ENCODE data around the gene TKFC. TPM values are rescaled to one million over a fixed set of nuclear protein-coding genes. Genes with fewer than 3 reads are reported as not detected.
A peak's percentile ranks its signal among the peaks of the same experiment; 100 is the strongest.

Gene TKFC
- total RNA-seq, 4 donors from 2014 or later, result 38.6 to 55.3 (median 47.8) TPM

DNA sequence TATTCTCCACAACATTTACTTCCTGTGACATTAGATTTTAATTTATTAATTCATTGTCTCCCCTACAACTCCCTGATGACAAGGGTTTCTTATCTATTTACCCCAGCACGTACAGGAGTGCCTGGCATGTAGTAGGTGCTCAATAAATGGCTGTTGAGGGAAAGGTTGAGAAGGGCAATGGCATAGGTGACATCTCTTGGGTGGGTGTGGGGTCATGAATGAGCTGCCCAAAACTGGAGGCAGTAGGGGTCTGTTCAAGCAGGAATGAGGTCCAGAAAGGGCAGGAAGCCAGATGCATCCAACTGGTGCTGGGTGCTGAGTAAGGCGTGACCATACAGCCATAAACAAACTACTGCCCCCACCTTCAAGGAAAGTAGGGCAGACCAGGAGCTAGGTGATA is 40.7 kb upstream of the TKFC start:
- no peak for TF ChIP-seq EP300 (IDR thresholded peaks at IDR 0.05)
- TF ChIP-seq POLR2AphosphoS5 (IDR thresholded peaks at IDR 0.05), result no peak
- no peak for DNase-seq (ENCODE audit: low spot score in 2 of 2)
- 97% methylated on average over 2 of the region's 2 CpGs for WGBS

DNA sequence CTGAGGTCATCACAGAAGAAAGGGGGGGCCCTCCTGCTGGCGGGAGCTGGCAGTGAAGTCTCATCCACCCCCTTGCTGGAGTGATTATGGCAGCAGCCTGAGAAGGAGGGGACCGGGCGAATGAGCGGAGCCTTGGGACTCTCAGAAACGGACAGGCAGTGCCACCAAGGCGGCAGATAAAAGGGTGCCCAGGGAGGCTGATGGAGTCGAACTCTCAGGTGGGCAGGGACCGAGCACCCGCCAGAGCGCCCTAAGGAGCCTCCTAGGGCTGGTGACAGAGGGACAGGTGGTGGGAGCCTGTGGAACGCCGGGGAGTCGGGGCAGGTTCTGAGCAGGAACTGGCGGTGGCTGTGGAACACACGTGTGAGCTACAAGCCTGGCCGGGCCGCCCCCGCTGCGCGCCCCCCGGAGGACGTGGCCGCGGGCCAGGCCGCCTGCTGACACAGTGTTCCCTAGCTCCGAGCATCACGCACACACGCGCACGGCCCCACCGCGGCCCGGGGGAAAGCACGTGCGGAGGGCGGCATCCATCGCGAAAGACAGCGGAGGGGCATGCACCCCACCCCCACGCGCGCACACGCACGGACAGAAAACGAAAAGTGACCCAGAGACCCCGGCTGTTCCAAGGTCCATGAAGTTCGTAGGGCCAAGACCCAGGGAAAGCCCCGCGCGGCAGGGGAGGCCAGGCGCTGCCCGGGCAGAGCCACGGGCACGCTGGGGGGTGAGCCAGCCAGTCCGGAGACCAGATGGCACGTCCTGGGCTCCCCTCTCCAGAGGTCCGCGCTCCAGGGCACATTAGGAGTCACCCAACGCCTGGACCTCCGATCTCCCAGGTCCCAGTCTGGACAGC is 38.9 kb upstream of the TKFC start:
- H3K4me1 ChIP-seq, result peaks cover 34% of the 10 kb centered on the region
- H3K27ac ChIP-seq, result no peak overlapping the region
- H3K9me3 ChIP-seq, result no peaks in the 10 kb centered on the region
- H3K27me3 ChIP-seq, result peaks cover 7% of the 10 kb centered on the region
- WGBS, result 2% methylated on average over 37 of the region's 60 CpGs
- peaks cover 2% of the 10 kb centered on the region for H3K36me3 ChIP-seq
- TF ChIP-seq EP300 (IDR thresholded peaks at IDR 0.05) (no peak), POLR2AphosphoS5 (IDR thresholded peaks at IDR 0.05) (no peak), CTCF (IDR thresholded peaks at IDR 0.05) (no peak), POLR2A (IDR thresholded peaks at IDR 0.05) (no peak)
- peak overlapping the region; percentile 76 for H3K4me3 ChIP-seq
- DNase-seq (ENCODE audit: low spot score in 2 of 2), result peak in 1 of 2 donors; percentile 77

More for the DNA sequence above, 40.7 kb upstream of the TKFC start:
- H3K27me3 ChIP-seq, result peaks cover 7% of the 10 kb centered on the region
- H3K4me1 ChIP-seq, result peaks cover 32% of the 10 kb centered on the region
- H3K27ac ChIP-seq, result no peak overlapping the region
- H3K36me3 ChIP-seq, result no peaks in the 10 kb centered on the region
- no peaks in the 10 kb centered on the region for H3K9me3 ChIP-seq
- H3K4me3 ChIP-seq, result no peak overlapping the region

GRCh38 chr11:61294717-61295595 is 38.1 kb upstream of the TKFC start, which contains the start of gene VWCE:
VWCE (minus strand) TSS chr11:61295316; CDS start chr11:61295037, 279 bp downstream.
- no peak within 1 kb of the TSS for H3K27ac ChIP-seq
- peak in 1 of 2 donors; percentile 72 for DNase-seq (ENCODE audit: low spot score in 2 of 2)
- TF ChIP-seq POLR2AphosphoS5 (IDR thresholded peaks at IDR 0.05) (no peak), POLR2A (IDR thresholded peaks at IDR 0.05) (no peak), EP300 (IDR thresholded peaks at IDR 0.05) (no peak), CTCF (IDR thresholded peaks at IDR 0.05) (no peak)
- peaks cover 7% of the 10 kb centered on the region for H3K27me3 ChIP-seq
- no CpG with 5 or more reads among the region's 97 CpGs for WGBS
- H3K4me1 ChIP-seq, result peaks cover 34% of the 10 kb centered on the region
- H3K4me3 ChIP-seq, result peak within 1 kb of the TSS; percentile 76
- H3K9me3 ChIP-seq, result no peaks in the 10 kb centered on the region
- H3K36me3 ChIP-seq, result peaks cover 10% of the 10 kb centered on the region

- H3K4me3 ChIP-seq, result peak overlapping the region; percentile 76
- no peaks in the 10 kb centered on the region for H3K9me3 ChIP-seq
- H3K4me1 ChIP-seq, result peaks cover 34% of the 10 kb centered on the region
- DNase-seq (ENCODE audit: low spot score in 2 of 2), result no peak
- 64% methylated on average over 7 of the region's 12 CpGs for WGBS
- peaks cover 7% of the 10 kb centered on the region for H3K27me3 ChIP-seq
- H3K36me3 ChIP-seq, result peaks cover 16% of the 10 kb centered on the region
- TF ChIP-seq POLR2A (IDR thresholded peaks at IDR 0.05), result no peak
- TF ChIP-seq POLR2AphosphoS5 (IDR thresholded peaks at IDR 0.05), result no peak
- no peak for TF ChIP-seq CTCF (IDR thresholded peaks at IDR 0.05)
- no peak for TF ChIP-seq EP300 (IDR thresholded peaks at IDR 0.05)
- H3K27ac ChIP-seq, result no peak overlapping the region
Measured at GRCh38 chr11:61295596-61295926, 37.5 kb upstream of the TKFC start.

GRCh38 chr11:61297341-61297740 is 35.7 kb upstream of the TKFC start:
- Histone ChIP-seq H3K4me1 (peaks cover 34% of the 10 kb centered on the region), H3K27ac (peak overlapping the region; percentile 52), H3K27me3 (peaks cover 7% of the 10 kb centered on the region), H3K36me3 (peaks cover 34% of the 10 kb centered on the region), H3K9me3 (no peaks in the 10 kb centered on the region), H3K4me3 (no peak overlapping the region)
- no peak for TF ChIP-seq POLR2AphosphoS5 (IDR thresholded peaks at IDR 0.05)
- no peak for TF ChIP-seq POLR2A (IDR thresholded peaks at IDR 0.05)
- TF ChIP-seq CTCF (IDR thresholded peaks at IDR 0.05), result no peak
- 29% methylated on average over 1 of the region's 1 CpG for WGBS
- no peak for DNase-seq (ENCODE audit: low spot score in 2 of 2)
